NT2/D1 (cell line): ENCODE measurements around the gene BEND7.
"Not testable (repeated sequence)": the region's sequence is repeated elsewhere in the genome, so short reads cannot be mapped to it uniquely, and the experiment has no call there.

ENCODE experiments used
- DNase-seq: peaks from one replicate; pipeline ENCODE4 v3.0.0-alpha.2; 2011; ENCODE audit warnings: low read depth, low spot score
- H3K27me3 ChIP-seq: 2 replicates; pipeline ENCODE4 v1.6.0; 2011; ENCODE audit warnings: mild to moderate bottlenecking; ENCODE audit not compliant: insufficient read length, insufficient read depth
- H3K36me3 ChIP-seq: 2 replicates; pipeline ENCODE4 v1.6.1; 2011; ENCODE audit warnings: mild to moderate bottlenecking, low read length, mixed read lengths; ENCODE audit not compliant: insufficient read depth, insufficient read length
- H3K4me1 ChIP-seq: 2 replicates; pipeline ENCODE4 v1.5.1; 2011; ENCODE audit not compliant: insufficient read depth, insufficient read length
- H3K4me3 ChIP-seq: 2 replicates; pipeline ENCODE4 v1.5.1; 2011; ENCODE audit warnings: low read depth; ENCODE audit not compliant: insufficient read length
- H3K9ac ChIP-seq: 2 replicates; pipeline ENCODE4 v1.6.0; 2011; ENCODE audit warnings: low read depth; ENCODE audit not compliant: insufficient read length
- H3K9me3 ChIP-seq: 2 replicates; pipeline ENCODE4 v1.5.1; 2011; ENCODE audit warnings: mild to moderate bottlenecking, low read length; ENCODE audit not compliant: insufficient read depth
- SUZ12 ChIP-seq: IDR thresholded peaks from 2 replicates; pipeline ENCODE4 v1.6.1; 2011; ENCODE audit not compliant: insufficient read length, insufficient read depth; ENCODE audit errors: extremely low read depth
- YY1 ChIP-seq: IDR thresholded peaks from 2 replicates; pipeline ENCODE4 v1.6.1; 2011; ENCODE audit not compliant: insufficient read length, insufficient read depth
- ZNF274 ChIP-seq: IDR thresholded peaks from 2 replicates; pipeline ENCODE4 v1.6.1; 2011; ENCODE audit warnings: mild to moderate bottlenecking, low read depth, low read length

Gene BEND7

DNA sequence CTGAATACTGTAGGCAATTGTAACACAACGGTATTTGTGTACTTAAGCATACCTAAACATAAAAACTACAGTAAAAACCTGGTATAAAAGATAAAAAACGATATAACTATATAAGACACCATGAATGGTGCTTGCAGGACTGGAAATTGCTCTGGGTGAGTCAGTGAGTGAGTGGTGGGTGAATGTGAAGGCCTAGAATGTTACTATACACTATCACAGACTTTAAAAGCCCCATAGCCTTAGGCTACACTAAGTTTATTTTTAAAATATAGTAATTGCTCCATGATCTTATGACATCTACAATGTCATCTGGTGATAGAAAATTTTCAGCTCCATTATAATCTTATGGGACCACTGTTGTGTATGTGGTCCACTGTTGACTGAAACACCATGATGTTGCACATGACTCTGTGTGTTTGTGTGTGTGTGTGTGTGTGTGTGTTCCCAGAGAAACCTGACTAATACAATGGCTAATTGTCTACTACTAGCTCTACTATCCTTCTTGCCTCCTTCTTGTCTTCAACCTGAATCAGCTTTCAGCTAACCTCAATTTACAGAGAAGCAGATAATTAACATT, 30.4 kb upstream of the BEND7 start:
- no peak for DNase-seq

GRCh38 chr10:13555884-13556510, 27.2 kb upstream of the BEND7 start:
- H3K9me3 ChIP-seq = peaks cover 5% of the 10 kb centered on the region; the same call in 1 of the 2 replicates
- H3K4me3 ChIP-seq = no peak overlapping the region
- H3K9ac ChIP-seq = no peak overlapping the region
- no peaks in the 10 kb centered on the region for H3K36me3 ChIP-seq
- H3K4me1 ChIP-seq = no peaks in the 10 kb centered on the region
- H3K27me3 ChIP-seq = no peaks in the 10 kb centered on the region
- no peak for DNase-seq
- TF ChIP-seq SUZ12 (no peak), YY1 (no peak), ZNF274 (no peak)

More for the DNA sequence above, 30.4 kb upstream of the BEND7 start:
- Histone ChIP-seq H3K9ac (no peak overlapping the region), H3K4me1 (no peaks in the 10 kb centered on the region), H3K9me3 (peaks cover 19% of the 10 kb centered on the region; the same call in 1 of the 2 replicates), H3K27me3 (no peaks in the 10 kb centered on the region), H3K36me3 (no peaks in the 10 kb centered on the region), H3K4me3 (no peak overlapping the region)
- TF ChIP-seq ZNF274 (no peak), YY1 (no peak), SUZ12 (no peak)

DNA sequence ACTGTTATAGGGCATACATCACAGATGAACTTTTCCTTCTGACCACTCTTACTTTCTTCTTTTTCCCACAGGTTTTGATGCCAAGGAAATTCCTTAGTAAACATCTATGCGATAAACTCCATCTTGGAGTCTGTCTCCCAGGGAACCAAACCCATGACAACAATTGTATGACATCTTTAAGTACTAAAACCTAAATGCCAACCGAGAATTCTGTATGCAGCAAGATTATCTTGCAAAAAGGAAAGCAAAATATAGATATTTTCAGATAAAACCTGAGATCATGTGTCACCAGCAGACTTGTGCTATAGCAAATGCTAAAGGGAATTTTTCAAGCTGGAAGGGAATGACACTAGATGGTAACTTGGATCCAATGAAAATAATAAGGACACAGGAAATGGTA, 22.0 kb upstream of the BEND7 start:
- peaks cover 13% of the 10 kb centered on the region for H3K9me3 ChIP-seq
- no peaks in the 10 kb centered on the region for H3K36me3 ChIP-seq
- H3K4me3 ChIP-seq = no peak overlapping the region
- no peak for DNase-seq
- H3K27me3 ChIP-seq = no peaks in the 10 kb centered on the region
- H3K9ac ChIP-seq = no peak overlapping the region
- TF ChIP-seq YY1 (no peak), SUZ12 (no peak), ZNF274 (no peak)
- no peaks in the 10 kb centered on the region for H3K4me1 ChIP-seq

GRCh38 chr10:13542533-13542932, 13.7 kb upstream of the BEND7 start:
- Histone ChIP-seq H3K4me3 (no peak overlapping the region), H3K27me3 (no peaks in the 10 kb centered on the region), H3K9me3 (no peaks in the 10 kb centered on the region)

DNA sequence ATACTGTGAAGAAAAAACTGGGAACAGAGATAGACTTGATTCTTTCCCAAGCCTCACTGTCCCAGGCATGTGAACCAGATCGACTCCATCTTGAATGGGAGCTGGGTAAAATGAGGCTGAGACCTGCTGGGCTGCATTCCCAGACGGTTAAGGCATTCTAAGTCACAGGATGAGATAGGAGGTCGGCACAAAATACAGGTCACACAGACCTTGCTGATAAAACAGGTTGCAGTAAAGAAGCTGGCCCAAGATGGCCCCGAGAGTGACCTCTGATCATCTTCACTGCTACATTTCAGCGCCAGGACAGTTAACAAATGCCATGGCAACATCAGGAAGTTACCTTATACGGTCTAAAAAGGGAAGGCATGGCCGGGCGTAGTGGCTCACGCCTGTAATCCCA, 9.2 kb upstream of the BEND7 start:
- H3K4me3 ChIP-seq, H3K36me3 ChIP-seq, H3K4me1 ChIP-seq, H3K27me3 ChIP-seq, H3K9me3 ChIP-seq, H3K9ac ChIP-seq, DNase-seq: not testable (repeated sequence)

More at GRCh38 chr10:13542533-13542932, 13.7 kb upstream of the BEND7 start:
- Histone ChIP-seq H3K9ac (no peak overlapping the region), H3K4me1 (no peaks in the 10 kb centered on the region), H3K36me3 (no peaks in the 10 kb centered on the region)
- DNase-seq = no peak
- TF ChIP-seq SUZ12 = no peak
- TF ChIP-seq YY1 = no peak
- TF ChIP-seq ZNF274 = no peak

GRCh38 chr10:13536674-13537366, 8.0 kb upstream of the BEND7 start:
- no peaks in the 10 kb centered on the region for H3K9me3 ChIP-seq
- no peak overlapping the region for H3K4me3 ChIP-seq
- no peaks in the 10 kb centered on the region for H3K27me3 ChIP-seq
- peak; percentile 75 for DNase-seq
- H3K9ac ChIP-seq = no peak overlapping the region
- TF ChIP-seq SUZ12 = no peak
- TF ChIP-seq ZNF274 = no peak
- TF ChIP-seq YY1 = no peak
- H3K4me1 ChIP-seq = no peaks in the 10 kb centered on the region
- no peaks in the 10 kb centered on the region for H3K36me3 ChIP-seq

GRCh38 chr10:13535346-13535745, 6.5 kb upstream of the BEND7 start:
- TF ChIP-seq ZNF274 (no peak), YY1 (no peak), SUZ12 (no peak)
- no peaks in the 10 kb centered on the region for H3K36me3 ChIP-seq
- H3K9me3 ChIP-seq = no peaks in the 10 kb centered on the region
- H3K27me3 ChIP-seq = peaks cover 4% of the 10 kb centered on the region
- H3K4me3 ChIP-seq = no peak overlapping the region
- no peaks in the 10 kb centered on the region for H3K4me1 ChIP-seq
- H3K9ac ChIP-seq = no peak overlapping the region
- no peak for DNase-seq
